Colonic mucosa (tissue), 4 donors: ENCODE results near the gene PTPRT. TPM values are rescaled to one million over a fixed set of nuclear protein-coding genes. Genes with fewer than 3 reads are reported as not detected.

ENCODE experiments used
- DNase-seq: peaks from one replicate; pipeline ENCODE4 v3.0.0-alpha.2; 2020
- H3K27ac ChIP-seq: fragments of 200-600 bp; one replicate; pipeline ENCODE4 v1.8.0; 2021
- H3K27me3 ChIP-seq: fragments of 200-600 bp; one replicate; pipeline ENCODE4 v1.8.0; 2021
- H3K36me3 ChIP-seq: fragments of 200-600 bp; one replicate; pipeline ENCODE4 v1.8.0; 2021
- H3K4me1 ChIP-seq: fragments of 200-600 bp; one replicate; pipeline ENCODE4 v1.8.0; 2021; ENCODE audit warnings: mild to moderate bottlenecking
- H3K4me3 ChIP-seq: fragments of 200-600 bp; one replicate; pipeline ENCODE4 v1.8.0; 2021
- H3K9ac ChIP-seq, 2 donors: one replicate each; pipeline ENCODE4 v1.7.0; 2013; ENCODE audit warnings: control low read depth in 2 of 2, low read depth in 2 of 2, low read length in 2 of 2
- H3K9me3 ChIP-seq: fragments of 200-600 bp; one replicate; pipeline ENCODE4 v1.8.0; 2021
- CTCF ChIP-seq: fragments of 200-600 bp; IDR thresholded peaks from one replicate; pipeline ENCODE4 v1.8.0; 2022; ENCODE audit warnings: antibody characterized with exemption, mild to moderate bottlenecking
- intact Hi-C: fragments of 100-400 bp; cut with DNase I; formaldehyde crosslinking; loops from one replicate; pipeline ENCODE4 v1.14.1; 2022
- total RNA-seq, 2 donors: library from RNA; stranded (reverse); fragmentation: NEBNext Ultra II Directional in 1 of 2; extraction: Animal tissue kit (Norgen Biotek cat#: 25700) in 1 of 2; gene quantifications; one replicate each; pipeline ENCODE4 v1.2.1, GENCODE V29; 2021
- donor health status: healthy.
- donor health status: DM: no; HTN: no; CAD: no.
- donor health status: DM: no; HTN: no; CAD: no.

PTPRT gene
- total RNA-seq, 2 donors from 2014 or later: 0.11 to 0.12 TPM

GRCh38 chr20:43231829-43232228, 42.1 kb upstream of the PTPRT start:
- TF ChIP-seq CTCF: no peak
- Histone ChIP-seq H3K36me3 (no peaks in the 10 kb centered on the region), H3K4me1 (no peaks in the 10 kb centered on the region), H3K27me3 (no peaks in the 10 kb centered on the region), H3K9me3 (no peaks in the 10 kb centered on the region), H3K27ac (no peak overlapping the region), H3K9ac (no peak overlapping the region), H3K4me3 (no peak overlapping the region)
- no peak for DNase-seq
- intact Hi-C loops: no loop called here

- Histone ChIP-seq H3K27ac (no peak overlapping the region), H3K4me1 (no peaks in the 10 kb centered on the region), H3K36me3 (no peaks in the 10 kb centered on the region), H3K9me3 (no peaks in the 10 kb centered on the region), H3K4me3 (no peak overlapping the region), H3K27me3 (no peaks in the 10 kb centered on the region), H3K9ac (no peak overlapping the region)
- no peak for DNase-seq
- intact Hi-C loops: no loop called here
- no peak for TF ChIP-seq CTCF
Observed at GRCh38 chr20:43229696-43230095, 40.0 kb upstream of the PTPRT start.

- no peak for DNase-seq
- intact Hi-C loops: no loop called here
- Histone ChIP-seq H3K4me3 (no peak overlapping the region), H3K36me3 (no peaks in the 10 kb centered on the region), H3K27ac (no peak overlapping the region), H3K4me1 (no peaks in the 10 kb centered on the region), H3K9ac (no peak overlapping the region), H3K9me3 (no peaks in the 10 kb centered on the region), H3K27me3 (no peaks in the 10 kb centered on the region)
- TF ChIP-seq CTCF: no peak
Observed at GRCh38 chr20:43220612-43221011, 30.9 kb upstream of the PTPRT start.

- Histone ChIP-seq H3K27me3 (no peaks in the 10 kb centered on the region), H3K27ac (no peak overlapping the region), H3K36me3 (no peaks in the 10 kb centered on the region), H3K9me3 (no peaks in the 10 kb centered on the region), H3K9ac (no peak overlapping the region), H3K4me3 (no peak overlapping the region), H3K4me1 (no peaks in the 10 kb centered on the region)
- no peak for DNase-seq
- TF ChIP-seq CTCF: no peak
- intact Hi-C loops: no loop called here
Observed at GRCh38 chr20:43210901-43211300, 21.2 kb upstream of the PTPRT start.

- Histone ChIP-seq H3K27ac (no peak overlapping the region), H3K4me3 (no peak overlapping the region), H3K9ac (no peak overlapping the region), H3K27me3 (no peaks in the 10 kb centered on the region), H3K9me3 (no peaks in the 10 kb centered on the region), H3K36me3 (no peaks in the 10 kb centered on the region), H3K4me1 (no peaks in the 10 kb centered on the region)
- intact Hi-C loops: no loop called here
- no peak for DNase-seq
- TF ChIP-seq CTCF: no peak
Observed at GRCh38 chr20:43209831-43210230, 20.1 kb upstream of the PTPRT start.

GRCh38 chr20:43205699-43206098, 16.0 kb upstream of the PTPRT start:
- no peak for TF ChIP-seq CTCF
- Histone ChIP-seq H3K4me3 (no peak overlapping the region), H3K36me3 (no peaks in the 10 kb centered on the region), H3K9ac (no peak overlapping the region), H3K27me3 (no peaks in the 10 kb centered on the region), H3K9me3 (no peaks in the 10 kb centered on the region), H3K27ac (no peak overlapping the region), H3K4me1 (no peaks in the 10 kb centered on the region)
- intact Hi-C loops: no loop called here
- no peak for DNase-seq
